Measurements from ENCODE around the gene CLDN5.

CLDN5 gene

DNA sequence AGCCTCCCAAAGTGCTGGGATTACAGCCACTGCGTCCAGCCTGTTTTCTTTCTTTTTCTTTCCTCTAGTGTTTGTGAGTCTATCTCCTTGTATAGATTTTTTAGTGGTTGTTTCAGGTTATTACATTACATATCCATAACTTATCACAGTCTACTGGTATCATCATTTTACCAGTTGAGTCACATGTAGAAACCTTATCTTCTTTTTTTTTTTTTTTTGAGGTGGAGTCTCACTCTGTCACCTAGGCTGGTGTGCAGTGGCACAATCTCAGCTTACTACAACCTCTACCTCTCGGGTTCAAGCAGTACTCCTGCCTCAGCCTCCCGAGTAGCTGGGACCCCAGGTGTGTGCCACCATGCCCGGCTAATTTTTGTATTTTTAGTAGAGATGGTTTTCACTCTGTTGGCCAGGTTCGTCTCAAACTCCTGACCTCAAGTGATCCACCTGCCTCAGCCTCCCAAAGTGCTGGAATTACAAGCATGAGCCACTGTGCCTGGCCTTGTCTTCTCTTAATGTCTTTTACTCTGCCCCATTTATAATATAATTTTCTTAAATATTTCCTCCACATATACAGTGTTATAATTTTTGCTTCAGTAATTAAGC lies 33.5 kb downstream of the CLDN5 start:
- Histone ChIP-seq H2AFZ (ENCODE audit: low read depth, low read length) (no peak overlapping the region), H3K4me3 (ENCODE audit: low read length) (no peak overlapping the region), H3K27me3 (ENCODE audit: insufficient read depth, low read length) (no peaks in the 10 kb centered on the region), H3K9me3 (ENCODE audit: low read length) (no peaks in the 10 kb centered on the region), H3K4me1 (ENCODE audit: insufficient read depth, low read length) (no peaks in the 10 kb centered on the region), H3K36me3 (ENCODE audit: insufficient read depth, low read length) (peaks cover 41% of the 10 kb centered on the region)

GRCh38 chr22:19488884-19489843 lies 35.0 kb downstream of the CLDN5 start:
- no peak overlapping the region for H2AFZ ChIP-seq (ENCODE audit: low read depth, low read length)
- peaks cover 42% of the 10 kb centered on the region for H3K36me3 ChIP-seq (ENCODE audit: insufficient read depth, low read length)
- H3K27me3 ChIP-seq (ENCODE audit: insufficient read depth, low read length): no peaks in the 10 kb centered on the region
- no peaks in the 10 kb centered on the region for H3K9me3 ChIP-seq (ENCODE audit: low read length)
- no peak overlapping the region for H3K4me3 ChIP-seq (ENCODE audit: low read length)
- no peaks in the 10 kb centered on the region for H3K4me1 ChIP-seq (ENCODE audit: insufficient read depth, low read length)

DNA sequence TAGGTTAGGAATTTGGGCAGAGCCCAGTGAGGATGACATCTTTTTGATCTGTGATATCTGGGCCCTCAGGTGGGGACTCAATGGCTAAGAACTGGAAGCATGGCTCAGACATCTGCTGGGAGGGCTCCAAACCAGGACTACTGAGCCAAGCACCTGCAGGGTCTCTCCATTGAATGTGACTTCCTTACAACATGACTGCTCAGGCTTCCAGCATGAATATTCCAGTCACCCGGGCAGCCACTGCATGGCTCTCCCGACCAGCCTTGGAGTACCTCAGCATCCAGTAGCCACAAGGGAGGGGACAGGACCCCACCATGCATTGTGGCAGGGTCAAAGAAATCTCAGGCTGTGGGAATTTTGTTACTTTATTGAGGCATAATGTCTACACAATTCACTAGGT lies 35.9 kb downstream of the CLDN5 start:
- Histone ChIP-seq H3K4me1 (ENCODE audit: insufficient read depth, low read length) (no peaks in the 10 kb centered on the region), H3K9me3 (ENCODE audit: low read length) (no peaks in the 10 kb centered on the region), H3K27me3 (ENCODE audit: insufficient read depth, low read length) (no peaks in the 10 kb centered on the region), H3K4me3 (ENCODE audit: low read length) (no peak overlapping the region), H2AFZ (ENCODE audit: low read depth, low read length) (no peak overlapping the region), H3K36me3 (ENCODE audit: insufficient read depth, low read length) (peaks cover 44% of the 10 kb centered on the region)

DNA sequence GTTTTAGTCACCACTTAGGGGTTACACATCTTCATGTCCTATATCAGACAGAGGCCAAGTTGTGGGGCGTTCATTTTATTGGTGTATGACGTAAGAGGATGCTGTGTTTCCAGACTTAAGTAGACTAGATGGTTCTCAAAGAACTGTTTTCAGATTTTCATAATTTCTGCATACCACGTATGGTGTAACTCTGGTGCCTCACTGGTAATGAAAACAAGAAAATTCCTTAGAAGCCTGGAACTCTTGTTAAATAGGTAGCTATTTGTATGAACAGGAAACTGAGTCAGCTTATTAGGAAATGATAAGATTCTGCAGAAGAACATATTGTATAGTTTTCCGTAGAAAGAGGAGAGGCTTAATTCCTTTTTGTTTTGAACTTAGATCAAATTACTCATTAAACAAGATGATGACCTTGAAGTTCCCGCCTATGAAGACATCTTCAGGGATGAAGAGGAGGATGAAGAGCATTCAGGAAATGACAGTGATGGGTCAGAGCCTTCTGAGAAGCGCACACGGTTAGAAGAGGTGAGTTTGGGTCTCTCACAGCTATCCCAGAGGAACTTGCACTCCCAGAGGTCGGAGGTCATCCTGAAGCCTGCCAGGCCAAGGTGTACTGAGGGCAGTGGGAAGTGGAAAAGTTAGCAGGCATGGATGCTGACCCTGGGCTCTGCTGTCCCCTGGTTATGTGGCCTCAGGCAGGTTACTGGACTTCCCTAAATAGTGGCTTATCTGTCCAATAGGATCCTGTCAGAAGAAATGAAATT lies 40.5 kb downstream of the CLDN5 start:
- H2AFZ ChIP-seq (ENCODE audit: low read depth, low read length): no peak overlapping the region
- H3K4me1 ChIP-seq (ENCODE audit: insufficient read depth, low read length): peaks cover 9% of the 10 kb centered on the region
- no peaks in the 10 kb centered on the region for H3K27me3 ChIP-seq (ENCODE audit: insufficient read depth, low read length)
- H3K4me3 ChIP-seq (ENCODE audit: low read length): no peak overlapping the region
- H3K36me3 ChIP-seq (ENCODE audit: insufficient read depth, low read length): peaks cover 42% of the 10 kb centered on the region
- no peaks in the 10 kb centered on the region for H3K9me3 ChIP-seq (ENCODE audit: low read length)

- no peaks in the 10 kb centered on the region for H3K9me3 ChIP-seq (ENCODE audit: low read length)
- no peak overlapping the region for H2AFZ ChIP-seq (ENCODE audit: low read depth, low read length)
- H3K4me3 ChIP-seq (ENCODE audit: low read length): no peak overlapping the region
- H3K36me3 ChIP-seq (ENCODE audit: insufficient read depth, low read length): peaks cover 37% of the 10 kb centered on the region
- H3K4me1 ChIP-seq (ENCODE audit: insufficient read depth, low read length): peaks cover 20% of the 10 kb centered on the region
- no peaks in the 10 kb centered on the region for H3K27me3 ChIP-seq (ENCODE audit: insufficient read depth, low read length)
Observed at GRCh38 chr22:19482297-19482696, 41.9 kb downstream of the CLDN5 start.

DNA sequence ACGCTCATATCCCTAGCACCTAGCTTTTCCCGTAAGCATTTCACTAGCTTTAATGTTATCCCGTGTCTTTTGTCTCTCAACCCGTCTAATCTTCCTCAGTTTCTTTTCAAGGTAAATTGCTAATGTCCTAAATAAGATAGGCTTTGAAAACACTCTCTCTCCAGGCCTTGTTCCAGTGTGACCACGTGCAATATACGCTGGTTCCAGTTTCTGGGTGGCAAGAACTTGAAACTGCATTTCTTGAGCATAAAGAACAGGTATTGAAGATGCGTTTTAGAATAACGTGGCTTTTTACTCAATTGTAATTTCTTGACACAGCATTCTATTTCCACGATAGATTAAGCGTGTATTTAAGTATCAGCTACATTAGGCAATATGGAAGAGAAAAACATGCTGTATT lies 43.4 kb downstream of the CLDN5 start:
- no peaks in the 10 kb centered on the region for H3K9me3 ChIP-seq (ENCODE audit: low read length)
- peaks cover 32% of the 10 kb centered on the region for H3K36me3 ChIP-seq (ENCODE audit: insufficient read depth, low read length)
- H2AFZ ChIP-seq (ENCODE audit: low read depth, low read length): no peak overlapping the region
- H3K27me3 ChIP-seq (ENCODE audit: insufficient read depth, low read length): no peaks in the 10 kb centered on the region
- peak overlapping the region; percentile 69 for H3K4me3 ChIP-seq (ENCODE audit: low read length)
- peaks cover 22% of the 10 kb centered on the region for H3K4me1 ChIP-seq (ENCODE audit: insufficient read depth, low read length)

- Histone ChIP-seq H2AFZ (ENCODE audit: low read depth, low read length) (peak overlapping the region; percentile 71), H3K4me3 (ENCODE audit: low read length) (peak overlapping the region; percentile 69), H3K36me3 (ENCODE audit: insufficient read depth, low read length) (peaks cover 33% of the 10 kb centered on the region), H3K27me3 (ENCODE audit: insufficient read depth, low read length) (no peaks in the 10 kb centered on the region), H3K9me3 (ENCODE audit: low read length) (no peaks in the 10 kb centered on the region), H3K4me1 (ENCODE audit: insufficient read depth, low read length) (peaks cover 22% of the 10 kb centered on the region)
Observed at GRCh38 chr22:19480173-19480568, 44.0 kb downstream of the CLDN5 start.

DNA sequence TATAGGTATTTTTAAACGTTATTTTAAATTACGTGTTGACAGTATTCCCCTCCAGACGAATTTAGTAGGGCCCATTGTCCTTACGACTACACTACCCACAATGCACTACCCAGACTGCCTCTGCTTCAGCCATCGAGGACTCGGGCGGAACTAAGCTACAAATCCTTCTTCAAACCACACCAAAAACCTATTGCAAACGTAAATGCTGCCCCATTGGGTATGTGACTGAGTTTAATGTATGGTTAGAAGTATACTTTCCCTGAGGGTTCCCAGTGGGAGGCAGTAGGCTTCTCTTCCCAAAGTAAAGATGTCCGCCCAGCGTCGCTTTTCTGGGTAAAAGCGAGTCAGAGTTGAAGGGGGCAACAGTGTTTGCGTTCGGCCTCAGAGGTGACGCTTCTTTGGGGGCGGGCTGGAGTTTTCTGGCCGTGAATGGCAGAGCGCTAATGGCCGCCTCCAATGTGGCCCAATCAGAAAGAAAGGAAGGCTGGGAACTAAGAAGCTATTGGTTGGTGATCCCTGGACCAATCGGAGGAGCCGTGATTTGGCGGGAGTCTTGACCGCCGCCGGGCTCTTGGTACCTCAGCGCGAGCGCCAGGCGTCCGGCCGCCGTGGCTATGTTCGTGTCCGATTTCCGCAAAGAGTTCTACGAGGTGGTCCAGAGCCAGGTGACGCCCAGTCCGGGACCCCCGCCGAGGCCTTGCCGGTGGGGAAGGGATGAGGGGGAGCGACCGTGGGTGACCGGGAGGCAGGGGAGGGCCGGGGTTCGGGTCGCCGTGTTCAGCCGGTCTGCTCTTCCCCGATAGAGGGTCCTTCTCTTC lies 44.6 kb downstream of the CLDN5 start, which contains the start of gene CDC45:
Gene CDC45, plus strand, starts transcription at position 566 of the 818 bp plus-strand sequence. Its CDS starts 49 bp downstream, at position 615.
- H3K9me3 ChIP-seq (ENCODE audit: low read length): no peaks in the 10 kb centered on the region
- H2AFZ ChIP-seq (ENCODE audit: low read depth, low read length): peak within 1 kb of the TSS; percentile 71
- H3K4me1 ChIP-seq (ENCODE audit: insufficient read depth, low read length): peaks cover 22% of the 10 kb centered on the region
- H3K36me3 ChIP-seq (ENCODE audit: insufficient read depth, low read length): peaks cover 33% of the 10 kb centered on the region
- H3K4me3 ChIP-seq (ENCODE audit: low read length): peak within 1 kb of the TSS; percentile 100
- no peaks in the 10 kb centered on the region for H3K27me3 ChIP-seq (ENCODE audit: insufficient read depth, low read length)

DNA sequence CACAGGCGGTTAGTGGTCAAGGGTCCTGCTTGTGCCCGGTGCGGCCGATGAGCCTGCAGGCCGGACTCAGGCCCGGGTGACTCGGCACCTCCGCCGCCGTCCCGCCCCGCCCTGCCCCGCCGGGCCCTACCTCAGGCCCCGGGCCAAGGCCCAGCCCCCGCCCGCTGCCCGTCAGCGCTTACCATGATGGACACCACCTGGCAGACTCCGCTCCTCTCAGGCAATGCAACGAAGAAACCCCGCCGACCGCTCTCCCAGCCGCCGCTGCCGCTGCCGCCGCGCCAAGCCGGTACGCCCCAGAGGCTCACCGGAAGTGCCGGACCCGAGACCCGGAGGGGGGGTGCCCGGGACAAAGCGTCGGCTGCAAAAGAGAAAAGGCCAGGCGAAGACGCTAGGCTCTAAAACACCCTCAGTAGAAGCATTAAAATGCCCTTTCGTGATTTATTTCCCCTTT lies 45.3 kb downstream of the CLDN5 start, which contains the start of gene UFD1:
Gene UFD1, minus strand, starts transcription at position 293 of the 454 bp plus-strand sequence. Its CDS starts 108 bp downstream, at position 185.
- H2AFZ ChIP-seq (ENCODE audit: low read depth, low read length): peak within 1 kb of the TSS; percentile 71
- H3K36me3 ChIP-seq (ENCODE audit: insufficient read depth, low read length): peaks cover 30% of the 10 kb centered on the region
- H3K27me3 ChIP-seq (ENCODE audit: insufficient read depth, low read length): no peaks in the 10 kb centered on the region
- peak within 1 kb of the TSS; percentile 100 for H3K4me3 ChIP-seq (ENCODE audit: low read length)
- no peaks in the 10 kb centered on the region for H3K9me3 ChIP-seq (ENCODE audit: low read length)
- H3K4me1 ChIP-seq (ENCODE audit: insufficient read depth, low read length): peaks cover 22% of the 10 kb centered on the region

- H3K27me3 ChIP-seq (ENCODE audit: insufficient read depth, low read length): no peaks in the 10 kb centered on the region
- H2AFZ ChIP-seq (ENCODE audit: low read depth, low read length): peak overlapping the region; percentile 69
- H3K4me3 ChIP-seq (ENCODE audit: low read length): peak overlapping the region; percentile 100
- H3K4me1 ChIP-seq (ENCODE audit: insufficient read depth, low read length): peaks cover 22% of the 10 kb centered on the region
- peaks cover 31% of the 10 kb centered on the region for H3K36me3 ChIP-seq (ENCODE audit: insufficient read depth, low read length)
- H3K9me3 ChIP-seq (ENCODE audit: low read length): no peaks in the 10 kb centered on the region
Observed at GRCh38 chr22:19478045-19478900, 45.9 kb downstream of the CLDN5 start.

DNA sequence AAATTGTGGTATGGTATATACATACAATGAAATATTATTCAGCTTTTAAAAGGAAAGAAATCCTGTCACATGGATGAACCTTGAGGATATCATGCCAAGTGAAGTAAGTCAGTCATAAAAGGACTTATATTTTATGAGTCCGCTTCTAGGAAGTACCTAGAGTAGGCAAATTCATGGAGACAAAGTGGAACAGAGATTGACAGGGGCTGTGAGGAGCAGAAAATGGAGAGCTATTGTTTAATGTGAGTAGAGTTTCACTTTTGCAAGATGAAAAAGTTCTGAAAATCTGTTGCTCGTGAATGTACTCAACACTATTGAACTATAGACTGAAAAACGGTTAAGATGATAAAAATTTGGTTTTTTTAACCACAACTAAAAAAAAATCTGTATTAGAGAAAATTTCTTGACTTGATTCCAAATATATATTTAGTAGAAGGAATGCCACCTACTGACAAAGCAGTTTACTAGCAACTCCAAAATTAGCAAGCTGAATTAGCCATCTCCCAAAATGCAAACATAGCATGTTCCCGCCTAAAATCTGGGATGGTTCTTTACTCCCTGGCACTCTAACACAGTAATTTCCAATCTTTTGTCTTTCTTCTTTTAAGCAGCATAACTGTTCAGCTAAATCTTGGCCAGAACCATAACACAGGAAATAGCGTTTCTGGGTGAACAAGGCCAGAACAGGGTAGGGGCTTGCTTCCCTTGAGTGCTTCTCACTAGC lies 46.7 kb downstream of the CLDN5 start:
- Histone ChIP-seq H3K4me3 (ENCODE audit: low read length) (peak overlapping the region; percentile 100), H3K27me3 (ENCODE audit: insufficient read depth, low read length) (no peaks in the 10 kb centered on the region), H3K9me3 (ENCODE audit: low read length) (no peaks in the 10 kb centered on the region), H3K4me1 (ENCODE audit: insufficient read depth, low read length) (peaks cover 22% of the 10 kb centered on the region), H2AFZ (ENCODE audit: low read depth, low read length) (no peak overlapping the region), H3K36me3 (ENCODE audit: insufficient read depth, low read length) (peaks cover 34% of the 10 kb centered on the region)

Measured in neuron (in vitro differentiated cells).